ENCODE results near the gene CCR3. TPM values are rescaled to one million over a fixed set of nuclear protein-coding genes. Genes with fewer than 3 reads are reported as not detected.

CCR3 gene
- total RNA-seq, 2 donors from 2014 or later = not detected

DNA sequence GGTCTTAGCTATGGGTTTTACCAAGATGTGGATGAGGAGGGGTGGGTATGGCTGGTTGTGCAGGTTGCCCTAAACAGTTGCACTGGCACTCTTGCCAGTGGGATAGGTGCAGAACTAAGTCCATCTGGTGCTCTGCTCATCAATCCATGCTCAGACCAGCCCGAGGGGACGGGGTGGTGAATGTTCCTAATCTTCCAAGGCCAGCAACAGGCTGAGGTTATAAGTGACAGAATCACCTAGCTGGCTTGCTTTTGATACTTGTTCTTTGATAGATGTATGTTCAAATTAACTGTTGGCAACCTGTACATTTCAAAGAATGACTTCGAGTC is 58.2 kb downstream of the CCR3 start:
- DNase-seq (ENCODE audit: low spot score) = no peak
- no peaks in the 10 kb centered on the region for H3K36me3 ChIP-seq
- 82% methylated on average over 3 of the region's 3 CpGs for WGBS
- TF ChIP-seq, protein P1, sequence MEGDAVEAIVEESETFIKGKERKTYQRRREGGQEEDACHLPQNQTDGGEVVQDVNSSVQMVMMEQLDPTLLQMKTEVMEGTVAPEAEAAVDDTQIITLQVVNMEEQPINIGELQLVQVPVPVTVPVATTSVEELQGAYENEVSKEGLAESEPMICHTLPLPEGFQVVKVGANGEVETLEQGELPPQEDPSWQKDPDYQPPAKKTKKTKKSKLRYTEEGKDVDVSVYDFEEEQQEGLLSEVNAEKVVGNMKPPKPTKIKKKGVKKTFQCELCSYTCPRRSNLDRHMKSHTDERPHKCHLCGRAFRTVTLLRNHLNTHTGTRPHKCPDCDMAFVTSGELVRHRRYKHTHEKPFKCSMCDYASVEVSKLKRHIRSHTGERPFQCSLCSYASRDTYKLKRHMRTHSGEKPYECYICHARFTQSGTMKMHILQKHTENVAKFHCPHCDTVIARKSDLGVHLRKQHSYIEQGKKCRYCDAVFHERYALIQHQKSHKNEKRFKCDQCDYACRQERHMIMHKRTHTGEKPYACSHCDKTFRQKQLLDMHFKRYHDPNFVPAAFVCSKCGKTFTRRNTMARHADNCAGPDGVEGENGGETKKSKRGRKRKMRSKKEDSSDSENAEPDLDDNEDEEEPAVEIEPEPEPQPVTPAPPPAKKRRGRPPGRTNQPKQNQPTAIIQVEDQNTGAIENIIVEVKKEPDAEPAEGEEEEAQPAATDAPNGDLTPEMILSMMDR (IDR thresholded peaks at IDR 0.05) = no peak
- no peak for TF ChIP-seq POLR2A (IDR thresholded peaks at IDR 0.05)
- TF ChIP-seq POLR2AphosphoS5 (IDR thresholded peaks at IDR 0.05) = no peak
- intact Hi-C loops (cut with DNase I) = no loop called here
- no peaks in the 10 kb centered on the region for H3K27me3 ChIP-seq (replicated peaks; ENCODE audit: insufficient read depth)
- no peak overlapping the region for H3K4me3 ChIP-seq
- no peak overlapping the region for H3K27ac ChIP-seq
- H3K4me1 ChIP-seq (replicated peaks) = no peaks in the 10 kb centered on the region
- H3K9me3 ChIP-seq = no peaks in the 10 kb centered on the region

DNA sequence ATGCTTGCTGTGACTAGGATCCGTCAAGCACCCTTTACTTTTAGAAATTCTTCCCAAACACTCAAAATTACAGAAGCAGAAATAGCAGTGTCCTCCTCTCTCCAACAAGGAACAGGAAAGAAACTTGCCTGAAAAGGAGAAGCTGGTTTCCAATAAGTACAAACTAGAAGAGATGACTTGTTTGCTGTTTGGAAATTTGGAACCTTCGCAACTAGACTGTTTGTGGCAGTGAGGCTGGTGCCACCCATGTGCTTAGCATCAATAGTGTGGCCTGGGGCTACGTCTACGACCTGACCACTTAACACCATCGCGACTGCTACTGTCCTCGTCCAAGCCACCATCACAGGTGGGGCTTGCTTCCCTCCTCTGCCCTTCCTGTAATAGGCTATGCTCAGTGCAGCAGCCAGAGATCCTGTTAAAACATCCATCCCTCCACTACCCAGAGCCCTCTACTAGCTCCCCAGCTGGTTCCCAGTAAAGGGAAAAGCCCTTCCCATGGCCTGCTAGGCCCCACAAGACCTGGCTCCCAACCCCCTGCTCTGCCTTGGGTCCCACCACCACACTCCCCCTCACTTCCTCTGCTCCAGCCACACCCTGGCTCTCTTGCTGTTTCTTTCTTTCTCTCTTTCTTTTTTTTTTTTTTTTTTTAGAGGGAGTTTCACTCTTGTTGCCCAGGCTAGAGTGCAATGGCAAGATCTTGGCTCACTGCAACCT is 59.0 kb downstream of the CCR3 start:
- DNase-seq (ENCODE audit: low spot score) = no peak
- Histone ChIP-seq H3K27me3 (replicated peaks; ENCODE audit: insufficient read depth) (no peaks in the 10 kb centered on the region), H3K4me3 (no peak overlapping the region), H3K27ac (no peak overlapping the region), H3K4me1 (replicated peaks) (no peaks in the 10 kb centered on the region), H3K9me3 (no peaks in the 10 kb centered on the region), H3K36me3 (no peaks in the 10 kb centered on the region)
- 90% methylated on average over 7 of the region's 7 CpGs for WGBS
- TF ChIP-seq, protein P1 (IDR thresholded peaks at IDR 0.05) = no peak
- intact Hi-C loops (cut with DNase I) = no loop called here

DNA sequence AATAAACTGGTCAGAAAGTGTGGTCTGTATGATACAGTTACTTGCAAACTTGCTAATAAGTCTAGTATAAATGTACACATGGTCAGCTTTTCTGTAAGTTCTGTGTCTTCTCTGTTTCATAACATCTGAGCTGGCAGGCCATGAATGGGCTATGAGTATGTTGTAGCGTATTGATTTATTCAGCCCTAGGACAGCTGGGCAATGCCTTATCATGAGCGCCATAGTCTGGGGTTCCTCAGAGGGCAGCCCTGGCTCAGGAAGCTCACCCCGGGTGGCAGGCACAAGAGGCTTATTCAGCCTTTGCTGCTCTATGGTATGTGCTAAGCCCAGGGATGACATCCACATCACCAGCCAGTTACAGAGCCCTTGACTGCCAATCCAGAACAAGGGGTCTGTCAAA is 61.0 kb downstream of the CCR3 start:
- Histone ChIP-seq H3K4me3 (no peak overlapping the region), H3K4me1 (replicated peaks) (no peaks in the 10 kb centered on the region), H3K9me3 (no peaks in the 10 kb centered on the region), H3K27me3 (replicated peaks; ENCODE audit: insufficient read depth) (no peaks in the 10 kb centered on the region), H3K36me3 (no peaks in the 10 kb centered on the region), H3K27ac (no peak overlapping the region)
- TF ChIP-seq, protein P1 (IDR thresholded peaks at IDR 0.05) = no peak
- TF ChIP-seq POLR2A (IDR thresholded peaks at IDR 0.05) (no peak), POLR2AphosphoS5 (IDR thresholded peaks at IDR 0.05) (no peak)
- DNase-seq (ENCODE audit: low spot score) = no peak
- intact Hi-C loops (cut with DNase I) = no loop called here
- 96% methylated on average over 3 of the region's 3 CpGs for WGBS

DNA sequence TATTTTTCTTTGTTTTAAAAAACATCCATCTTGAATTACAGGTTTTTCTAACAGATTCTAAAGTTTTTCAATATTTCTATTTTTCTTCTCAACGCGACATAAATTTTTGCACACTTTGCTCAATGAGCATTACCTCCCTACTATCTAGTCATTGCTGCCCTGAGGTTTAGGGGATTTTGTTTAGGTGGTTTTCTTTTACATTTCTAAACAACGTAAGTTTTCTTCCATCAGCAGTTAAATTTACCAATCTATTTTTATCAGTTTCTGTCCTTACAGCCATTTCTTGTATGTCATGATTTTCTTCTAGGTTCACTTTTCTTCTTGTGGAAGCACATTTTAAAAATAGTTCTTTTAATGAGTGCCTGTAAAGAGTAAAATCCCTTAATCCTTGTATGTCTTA is 62.5 kb downstream of the CCR3 start:
- no peak for DNase-seq (ENCODE audit: low spot score)
- intact Hi-C loops (cut with DNase I) = no loop called here
- no peaks in the 10 kb centered on the region for H3K27me3 ChIP-seq (replicated peaks; ENCODE audit: insufficient read depth)
- no peaks in the 10 kb centered on the region for H3K4me1 ChIP-seq (replicated peaks)
- no peak overlapping the region for H3K4me3 ChIP-seq
- 90% methylated on average over 3 of the region's 3 CpGs for WGBS
- H3K27ac ChIP-seq = no peak overlapping the region
- no peaks in the 10 kb centered on the region for H3K9me3 ChIP-seq
- TF ChIP-seq, protein P1 (IDR thresholded peaks at IDR 0.05) = no peak
- TF ChIP-seq POLR2AphosphoS5 (IDR thresholded peaks at IDR 0.05) = no peak
- TF ChIP-seq POLR2A (IDR thresholded peaks at IDR 0.05) = no peak
- H3K36me3 ChIP-seq = no peaks in the 10 kb centered on the region

DNA sequence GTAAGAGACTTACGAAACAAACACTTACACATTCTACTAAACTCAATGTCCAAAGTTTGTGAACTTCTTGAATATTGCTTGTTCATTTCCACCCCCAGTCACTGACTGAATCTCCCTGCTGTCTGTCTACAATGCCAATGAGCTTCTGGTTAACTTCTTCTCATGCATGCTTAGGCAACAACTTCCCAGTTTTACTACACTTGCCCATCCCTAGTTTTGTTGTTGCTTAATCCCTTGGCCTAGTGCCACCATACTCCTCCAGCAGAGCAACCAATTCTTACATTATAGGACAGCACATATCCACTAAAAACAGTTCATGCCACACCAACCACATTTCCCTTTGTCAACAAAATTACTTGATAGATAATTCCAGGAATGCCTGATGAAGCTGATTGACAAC is 70.7 kb downstream of the CCR3 start:
- whole genome bisulfite sequencing = 86% methylated on average over 1 of the region's 1 CpG

More for the DNA sequence above, 70.7 kb downstream of the CCR3 start:
- H3K27me3 ChIP-seq (replicated peaks; ENCODE audit: insufficient read depth) = no peaks in the 10 kb centered on the region
- H3K36me3 ChIP-seq = no peaks in the 10 kb centered on the region
- TF ChIP-seq POLR2AphosphoS5 (IDR thresholded peaks at IDR 0.05) (no peak), POLR2A (IDR thresholded peaks at IDR 0.05) (no peak)
- TF ChIP-seq, protein P1 (IDR thresholded peaks at IDR 0.05) = no peak
- no peak overlapping the region for H3K27ac ChIP-seq
- H3K9me3 ChIP-seq = no peaks in the 10 kb centered on the region
- no peaks in the 10 kb centered on the region for H3K4me1 ChIP-seq (replicated peaks)
- H3K4me3 ChIP-seq = no peak overlapping the region
- peak; percentile 12 for DNase-seq (ENCODE audit: low spot score)
- intact Hi-C loops (cut with DNase I) = no loop called here
